Fibroblast of lung (primary cell): ENCODE measurements around the gene SLC35A1. TPM values are rescaled to one million over a fixed set of nuclear protein-coding genes. Genes with fewer than 3 reads are reported as not detected.
A peak's percentile ranks its signal among the peaks of the same experiment; 100 is the strongest.

ENCODE experiments used
- DNase-seq, 2 donors: peaks; one replicate each; pipeline versions ENCODE4 v3.0.0 to v3.0.0-alpha.2; 2010; ENCODE audit warnings: low read depth in 2 of 2
- H2AFZ ChIP-seq: 2 replicates; pipeline ENCODE4 v1.5.1; 2012; ENCODE audit warnings: low read length, control low read depth, inconsistent platforms
- H3K27ac ChIP-seq: 2 replicates; pipeline ENCODE4 v1.5.1; 2011; ENCODE audit warnings: low read length, control low read depth; ENCODE audit not compliant: insufficient read depth
- H3K27me3 ChIP-seq: 2 replicates; pipeline ENCODE4 v1.5.1; 2011; ENCODE audit warnings: mild to moderate bottlenecking, low read length; ENCODE audit not compliant: control insufficient read depth, insufficient read depth
- H3K36me3 ChIP-seq: 2 replicates; pipeline ENCODE4 v1.5.1; 2011; ENCODE audit warnings: low read length; ENCODE audit not compliant: control insufficient read depth, insufficient read depth
- H3K4me1 ChIP-seq: 2 replicates; pipeline ENCODE4 v1.5.1; 2011; ENCODE audit warnings: low read length; ENCODE audit not compliant: control insufficient read depth, insufficient read depth; ENCODE audit errors: extremely low read depth
- H3K4me2 ChIP-seq: 2 replicates; pipeline ENCODE4 v1.5.1; 2011; ENCODE audit warnings: low read length, control low read depth; ENCODE audit not compliant: insufficient read depth; ENCODE audit errors: extremely low read depth
- H3K4me3 ChIP-seq, 4 experiments: fragments of 200-600 bp in 1 of 4; sonication (generic) in 1 of 4; replicated peaks in 1 of 4; 2 replicates each; pipeline ENCODE4 v1.5.1; 2011 to 2016; ENCODE audit warnings: low read length in 4 of 4, low read depth in 3 of 4, mild to moderate bottlenecking in 3 of 4, control low read depth in 2 of 4, inconsistent platforms in 1 of 4, mixed read lengths in 1 of 4; ENCODE audit not compliant: insufficient read depth in 1 of 4; ENCODE audit errors: control extremely low read depth in 1 of 4
- H3K79me2 ChIP-seq: 2 replicates; pipeline ENCODE4 v1.5.1; 2012; ENCODE audit warnings: mild to moderate bottlenecking, low read length, inconsistent platforms; ENCODE audit not compliant: control insufficient read depth, insufficient read depth
- H3K9ac ChIP-seq: 2 replicates; pipeline ENCODE4 v1.5.1; 2011; ENCODE audit warnings: mild to moderate bottlenecking, low read length, control low read depth; ENCODE audit not compliant: insufficient read depth
- H3K9me3 ChIP-seq: 2 replicates; pipeline ENCODE4 v1.5.1; 2012; ENCODE audit warnings: low read depth, low read length; ENCODE audit not compliant: control insufficient read depth, insufficient read depth
- H4K20me1 ChIP-seq: 2 replicates; pipeline ENCODE4 v1.5.1; 2011; ENCODE audit warnings: low read length; ENCODE audit not compliant: control insufficient read depth, insufficient read depth; ENCODE audit errors: extremely low read depth
- EZH2 ChIP-seq: IDR thresholded peaks from 2 replicates; pipeline ENCODE4 v1.5.1; 2012; ENCODE audit warnings: low read length, control low read depth, mild to moderate bottlenecking; ENCODE audit errors: missing control alignments
- polyA minus RNA-seq: library from RNA; depleted of rRNA, polyadenylated mRNA; stranded (reverse); fragments of >200 nt; gene quantifications from 2 replicates; pipeline ENCODE4 v1.2.3, GENCODE V29; 2011; ENCODE audit warnings: low replicate concordance
- polyA plus RNA-seq, 2 donors: library from polyadenylated mRNA; depleted of rRNA in 1 of 2; stranded (reverse) in 1 of 2; unstranded in 1 of 2; fragments of >200 nt; gene quantifications; 2 replicates each; pipeline ENCODE4 v1.2.1, GENCODE V29; 2011 to 2012; ENCODE audit warnings: missing spikeins in 1 of 2
- total RNA-seq: library from RNA; depleted of rRNA; stranded (reverse); fragments of >200 nt; gene quantifications from 2 replicates; pipeline ENCODE4 v1.2.1, GENCODE V29; 2014
- TF ChIP-seq, protein P1 (sequence below), 2 donors: IDR thresholded peaks in 1 of 2; conservative IDR thresholded peaks in 1 of 2; 1 replicate in 1 of 2; 2 replicates in 1 of 2; pipeline ENCODE4 v1.5.1; 2011 to 2012; ENCODE audit warnings: low read length in 2 of 2, control low read depth in 1 of 2, inconsistent platforms in 1 of 2, low read depth in 1 of 2, mild to moderate bottlenecking in 1 of 2

The SLC35A1 gene
- total RNA-seq (27.7 and 35.8 TPM in 2 replicates), polyA plus RNA-seq (22.4 and 27.6 TPM in 2 replicates), polyA minus RNA-seq (3.7 and 14.5 TPM in 2 replicates)
- polyA plus RNA-seq (2012) = 15.1 and 17.4 TPM in 2 replicates

DNA sequence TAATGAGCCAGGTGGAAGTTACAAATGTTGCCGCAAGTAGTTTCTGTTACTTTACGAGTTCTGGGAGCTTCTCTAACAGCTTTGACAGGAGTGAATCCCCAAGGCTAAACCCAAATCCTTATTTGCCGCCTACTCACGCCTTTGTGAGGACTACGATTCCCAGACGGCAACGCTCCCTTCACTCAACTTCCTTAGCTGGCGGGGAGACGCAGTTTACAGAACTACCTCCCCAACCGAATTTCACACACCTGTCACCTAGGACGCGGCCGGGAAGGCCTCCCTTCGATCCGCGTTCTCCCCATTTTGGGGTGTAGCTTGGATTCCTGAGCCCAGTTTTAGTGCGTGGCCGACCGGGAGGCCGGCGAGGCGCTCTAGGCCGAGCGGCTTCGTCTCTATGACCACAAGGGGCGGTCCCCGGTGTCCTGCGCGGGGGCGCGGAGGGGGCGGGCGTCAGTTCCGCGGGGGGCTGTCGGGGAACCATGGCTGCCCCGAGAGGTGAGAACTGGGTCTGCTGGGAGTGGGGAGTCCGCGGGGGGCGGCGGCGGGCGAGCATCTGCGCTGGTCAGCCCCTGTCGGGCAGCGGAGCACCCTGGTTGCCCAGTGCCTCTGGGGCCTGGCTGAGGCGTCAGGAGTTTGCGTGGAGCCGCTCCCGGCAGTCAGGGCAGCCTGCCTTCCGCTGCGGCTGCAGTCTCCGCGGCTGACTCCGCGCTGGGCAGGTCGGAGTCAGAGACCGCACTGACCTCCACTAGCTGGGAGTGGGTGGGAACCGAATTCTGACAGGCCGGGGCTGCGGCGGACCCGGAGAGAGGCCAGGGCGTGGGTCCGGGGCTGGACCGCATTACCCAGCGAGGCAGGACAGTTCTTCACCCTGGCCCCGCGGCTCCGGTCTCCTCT lies at the start of gene SLC35A1:
SLC35A1 (plus strand) TSS at position 450 of the 894 bp plus-strand sequence; CDS start at position 480, 30 bp downstream.
- Histone ChIP-seq H3K27ac (peak within 1 kb of the TSS; percentile 97), H3K79me2 (peaks cover 9% of the 10 kb centered on the region), H3K4me3 (peak within 1 kb of the TSS; percentile 92 to 99 (median 96)), H4K20me1 (no peaks in the 10 kb centered on the region), H3K27me3 (no peaks in the 10 kb centered on the region), H2AFZ (peak within 1 kb of the TSS; percentile 100), H3K36me3 (no peaks in the 10 kb centered on the region), H3K9me3 (no peaks in the 10 kb centered on the region), H3K4me2 (peak within 1 kb of the TSS; percentile 97), H3K9ac (peak within 1 kb of the TSS; percentile 93), H3K4me1 (no peaks in the 10 kb centered on the region)
- DNase-seq = peak; percentile 79 to 83
- TF ChIP-seq, protein P1, sequence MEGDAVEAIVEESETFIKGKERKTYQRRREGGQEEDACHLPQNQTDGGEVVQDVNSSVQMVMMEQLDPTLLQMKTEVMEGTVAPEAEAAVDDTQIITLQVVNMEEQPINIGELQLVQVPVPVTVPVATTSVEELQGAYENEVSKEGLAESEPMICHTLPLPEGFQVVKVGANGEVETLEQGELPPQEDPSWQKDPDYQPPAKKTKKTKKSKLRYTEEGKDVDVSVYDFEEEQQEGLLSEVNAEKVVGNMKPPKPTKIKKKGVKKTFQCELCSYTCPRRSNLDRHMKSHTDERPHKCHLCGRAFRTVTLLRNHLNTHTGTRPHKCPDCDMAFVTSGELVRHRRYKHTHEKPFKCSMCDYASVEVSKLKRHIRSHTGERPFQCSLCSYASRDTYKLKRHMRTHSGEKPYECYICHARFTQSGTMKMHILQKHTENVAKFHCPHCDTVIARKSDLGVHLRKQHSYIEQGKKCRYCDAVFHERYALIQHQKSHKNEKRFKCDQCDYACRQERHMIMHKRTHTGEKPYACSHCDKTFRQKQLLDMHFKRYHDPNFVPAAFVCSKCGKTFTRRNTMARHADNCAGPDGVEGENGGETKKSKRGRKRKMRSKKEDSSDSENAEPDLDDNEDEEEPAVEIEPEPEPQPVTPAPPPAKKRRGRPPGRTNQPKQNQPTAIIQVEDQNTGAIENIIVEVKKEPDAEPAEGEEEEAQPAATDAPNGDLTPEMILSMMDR (conservative IDR thresholded peaks at IDR 0.05 in 1 of 2, IDR thresholded peaks at IDR 0.05 in 1 of 2; ENCODE audit: low read depth in 1 of 2, low read length in 2 of 2) = peak; percentile 18 to 34
- TF ChIP-seq EZH2 = no peak

DNA sequence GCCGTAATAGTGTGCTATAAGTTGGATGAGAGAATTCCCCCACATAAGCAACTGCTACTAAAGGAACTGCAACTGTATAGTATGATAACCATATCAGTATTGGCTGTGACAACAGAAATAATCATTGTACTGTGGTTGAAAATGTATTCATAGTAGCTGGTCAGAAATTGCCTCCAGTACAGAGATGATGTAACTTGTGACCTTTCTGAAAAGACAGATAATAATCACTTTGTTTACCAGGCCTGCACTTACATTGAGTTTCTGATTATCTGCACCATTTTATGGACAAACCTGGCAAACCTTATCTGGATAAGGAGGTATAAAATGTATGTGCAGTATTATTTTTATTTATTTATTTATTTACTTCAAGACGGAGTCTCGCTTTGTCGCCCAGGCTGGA lies 46.0 kb upstream of the SLC35A1 start:
- H3K9ac ChIP-seq = no peak overlapping the region
- H3K27me3 ChIP-seq = no peaks in the 10 kb centered on the region
- H3K4me3 ChIP-seq = no peak overlapping the region
- H4K20me1 ChIP-seq = no peaks in the 10 kb centered on the region
- TF ChIP-seq, protein P1 (conservative IDR thresholded peaks at IDR 0.05 in 1 of 2, IDR thresholded peaks at IDR 0.05 in 1 of 2; ENCODE audit: low read depth in 1 of 2, low read length in 2 of 2) = no peak
- no peak for TF ChIP-seq EZH2
- no peaks in the 10 kb centered on the region for H3K79me2 ChIP-seq
- H3K4me1 ChIP-seq = no peaks in the 10 kb centered on the region
- no peaks in the 10 kb centered on the region for H3K9me3 ChIP-seq
- H3K4me2 ChIP-seq = no peak overlapping the region
- no peaks in the 10 kb centered on the region for H3K36me3 ChIP-seq
- no peak overlapping the region for H3K27ac ChIP-seq
- DNase-seq = no peak
- no peak overlapping the region for H2AFZ ChIP-seq

DNA sequence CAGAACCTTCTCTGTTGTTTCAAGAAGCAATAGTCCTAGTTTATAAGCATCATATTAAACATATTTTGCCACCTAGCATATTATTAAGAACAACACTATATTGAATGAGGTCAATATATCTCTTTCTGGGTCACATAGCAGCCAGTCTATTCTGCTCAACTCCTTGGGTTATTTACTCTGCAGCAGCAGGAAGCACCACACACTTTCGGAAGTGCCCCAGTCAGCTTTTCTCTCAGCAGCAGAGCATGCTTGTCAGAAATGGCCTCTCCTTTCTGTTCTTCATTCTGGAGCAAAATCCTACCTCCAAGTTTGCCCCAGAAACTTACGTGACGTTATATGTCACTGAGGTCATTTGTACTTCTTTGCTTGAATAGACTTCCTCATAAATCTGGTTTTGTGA lies 42.3 kb upstream of the SLC35A1 start:
- H3K27me3 ChIP-seq = no peaks in the 10 kb centered on the region
- no peak for TF ChIP-seq EZH2
- TF ChIP-seq, protein P1 (conservative IDR thresholded peaks at IDR 0.05 in 1 of 2, IDR thresholded peaks at IDR 0.05 in 1 of 2; ENCODE audit: low read depth in 1 of 2, low read length in 2 of 2) = no peak
- no peaks in the 10 kb centered on the region for H3K79me2 ChIP-seq
- H4K20me1 ChIP-seq = no peaks in the 10 kb centered on the region
- H3K9me3 ChIP-seq = no peaks in the 10 kb centered on the region
- H3K27ac ChIP-seq = no peak overlapping the region
- DNase-seq = no peak
- H2AFZ ChIP-seq = no peak overlapping the region
- H3K4me3 ChIP-seq = no peak overlapping the region
- H3K4me1 ChIP-seq = no peaks in the 10 kb centered on the region
- H3K9ac ChIP-seq = no peak overlapping the region
- no peak overlapping the region for H3K4me2 ChIP-seq
- no peaks in the 10 kb centered on the region for H3K36me3 ChIP-seq
